Endothelial cell of umbilical vein (primary cell): Measurements from ENCODE around the gene APOC3. TPM values are rescaled to one million over a fixed set of nuclear protein-coding genes. Genes with fewer than 3 reads are reported as not detected.

Source experiments
- BruUV-seq: library from RNA; stranded (reverse); fragments of 400-500 nt; replicated peaks from 2 replicates; lab custom pipeline; 2021; lab: Mats Ljungman, UMichigan
- CTCF ChIA-PET: fragments of 300-600, 350-600 bp; sonication (Branson Sonifier 250); formaldehyde crosslinking; loops from one replicate; lab custom pipeline; 2021; ENCODE audit warnings: antibody characterized with exemption, inconsistent platforms; lab: Charles Lee
- POLR2A ChIA-PET: fragments of 300-600, 350-600 bp; sonication (Branson Sonifier 250); formaldehyde crosslinking; loops from one replicate; lab custom pipeline; 2021; ENCODE audit warnings: antibody characterized with exemption, inconsistent platforms; lab: Charles Lee
- DNase-seq: peaks from one replicate; pipeline ENCODE4 v3.0.0-alpha.2; 2011; ENCODE audit warnings: low read depth, low spot score
- FAIRE-seq: peaks from 2 replicates; lab custom pipeline; 2011; peaks lifted over from hg19 to GRCh38; lab: Jason Lieb, UNC
- H2AFZ ChIP-seq: 2 replicates; pipeline ENCODE4 v1.6.0; 2012; ENCODE audit warnings: low read depth, low read length, control low read depth, inconsistent platforms
- H3K27ac ChIP-seq: 2 replicates; pipeline ENCODE4 v1.5.1; 2011; ENCODE audit warnings: low read depth, mild to moderate bottlenecking, control low read depth, low read length, moderate library complexity; ENCODE audit not compliant: insufficient read depth
- H3K27me3 ChIP-seq, 2 experiments: 2 replicates each; pipeline versions ENCODE4 v1.6.0 to v1.6.1; 2011; ENCODE audit warnings: low read length in 2 of 2, mixed read lengths in 1 of 2; ENCODE audit not compliant: control insufficient read depth in 2 of 2, insufficient read depth in 2 of 2
- H3K36me3 ChIP-seq, 2 experiments: 2 replicates in 1 of 2; 3 replicates in 1 of 2; pipeline ENCODE4 v1.5.1; 2011; ENCODE audit warnings: low read length in 2 of 2, mild to moderate bottlenecking in 1 of 2, moderate library complexity in 1 of 2; ENCODE audit not compliant: control insufficient read depth in 2 of 2, insufficient read depth in 2 of 2; ENCODE audit errors: extremely low read depth in 1 of 2
- H3K4me1 ChIP-seq: 3 replicates; pipeline ENCODE4 v1.5.1; 2011; ENCODE audit warnings: mild to moderate bottlenecking, low read length; ENCODE audit not compliant: control insufficient read depth, insufficient read depth; ENCODE audit errors: extremely low read depth
- H3K4me2 ChIP-seq: 2 replicates; pipeline ENCODE4 v1.6.1; 2011; ENCODE audit warnings: low read length, control low read depth, mixed read lengths; ENCODE audit not compliant: insufficient read depth
- H3K4me3 ChIP-seq, 3 experiments: fragments of 200-600 bp in 1 of 3; sonication (generic), shearing (Covaris generic) in 1 of 3; replicated peaks in 1 of 3; 2 replicates each; pipeline ENCODE4 v1.5.1; 2011 to 2016; ENCODE audit warnings: control low read depth in 3 of 3, low read length in 3 of 3, mild to moderate bottlenecking in 2 of 3, inconsistent platforms in 1 of 3, low read depth in 1 of 3, moderate library complexity in 1 of 3; ENCODE audit not compliant: insufficient read depth in 1 of 3
- H3K79me2 ChIP-seq: 2 replicates; pipeline ENCODE4 v1.6.0; 2012; ENCODE audit warnings: low read length, inconsistent platforms; ENCODE audit not compliant: control insufficient read depth, insufficient read depth
- H3K9ac ChIP-seq: replicated peaks from 2 replicates; pipeline ENCODE3; 2011; ENCODE audit warnings: low read length, control low read depth; ENCODE audit not compliant: insufficient read depth; ENCODE audit errors: extremely low read depth
- H3K9me1 ChIP-seq: replicated peaks from 3 replicates; pipeline ENCODE4 v1.6.0; 2011; ENCODE audit warnings: mild to moderate bottlenecking, low read length; ENCODE audit not compliant: control insufficient read depth, insufficient read depth; ENCODE audit errors: extremely low read depth
- H3K9me3 ChIP-seq: replicated peaks from 2 replicates; pipeline ENCODE4 v1.5.1; 2012; ENCODE audit warnings: low read length, inconsistent platforms; ENCODE audit not compliant: control insufficient read depth, insufficient read depth
- H4K20me1 ChIP-seq: replicated peaks from 2 replicates; pipeline ENCODE3; 2011; ENCODE audit warnings: mild to moderate bottlenecking, low read length; ENCODE audit not compliant: control insufficient read depth, insufficient read depth; ENCODE audit errors: extremely low read depth
- CTCF ChIP-seq, 2 donors: IDR thresholded peaks; 1 replicate in 1 of 2; 2 replicates in 1 of 2; pipeline ENCODE4 v1.5.1; 2011; ENCODE audit warnings: low read length in 2 of 2, mild to moderate bottlenecking in 2 of 2, moderate library complexity in 2 of 2, control low read depth in 1 of 2, inconsistent platforms in 1 of 2, low read depth in 1 of 2; ENCODE audit not compliant: insufficient read depth in 1 of 2; ENCODE audit errors: extremely low read depth in 1 of 2
- EZH2 ChIP-seq: IDR thresholded peaks from 2 replicates; pipeline ENCODE4 v1.6.1; 2012; ENCODE audit warnings: borderline replicate concordance, low read depth, mild to moderate bottlenecking, moderate library complexity, low read length, inconsistent platforms; ENCODE audit not compliant: severe bottlenecking
- FOS ChIP-seq: IDR thresholded peaks from 2 replicates; pipeline ENCODE4 v1.6.1; 2011; ENCODE audit warnings: mild to moderate bottlenecking, low read length, moderate library complexity, borderline replicate concordance; ENCODE audit not compliant: insufficient read depth
- GATA2 ChIP-seq: IDR thresholded peaks from 2 replicates; pipeline ENCODE4 v1.7.0; 2011; ENCODE audit warnings: low read depth, mild to moderate bottlenecking, moderate library complexity, mixed read lengths, low read length; ENCODE audit not compliant: insufficient read length, insufficient read depth
- JUN ChIP-seq: IDR thresholded peaks from 2 replicates; pipeline ENCODE4 v1.6.1; 2011; ENCODE audit warnings: borderline replicate concordance, low read depth; ENCODE audit not compliant: insufficient read length, insufficient read depth
- MYC ChIP-seq: IDR thresholded peaks from one replicate; pipeline ENCODE4 v1.6.1; 2011; ENCODE audit warnings: mild to moderate bottlenecking, low read depth, low read length
- POLR2A ChIP-seq: IDR thresholded peaks from 2 replicates; pipeline ENCODE4 v1.6.1; 2012; ENCODE audit warnings: low read depth, mild to moderate bottlenecking, control low read depth, low read length
- POLR2AphosphoS5 ChIP-seq: IDR thresholded peaks from 2 replicates; pipeline ENCODE4 v1.6.1; 2012; ENCODE audit warnings: low read depth, mild to moderate bottlenecking, control low read depth, low read length, moderate library complexity; ENCODE audit not compliant: insufficient read depth
- dilution Hi-C: fragments of 300-500 bp; cut with MboI; formaldehyde crosslinking; loops from one replicate; pipeline ENCODE4 v1.15.0; 2019; ENCODE audit warnings: low sequenced_read_pairs; ENCODE audit not compliant: extremely low pct_ligation_motif_present
- intact Hi-C: fragments of 100-400 bp; cut with micrococcal nuclease; formaldehyde crosslinking; loops from one replicate; pipeline ENCODE4 v1.10.0; 2022
- polyA plus RNA-seq, 4 experiments: library from polyadenylated mRNA; depleted of rRNA in 3 of 4; stranded (reverse) in 3 of 4; unstranded in 1 of 4; fragments of >200 nt; gene quantifications; 2 replicates each; pipeline versions ENCODE4 v1.2.1 to v1.2.3, GENCODE V29; 2011 to 2012; ENCODE audit warnings: missing spikeins in 1 of 4
- total RNA-seq: library from RNA; stranded (reverse); gene quantifications from 2 replicates; pipeline ENCODE4 v1.2.3, GENCODE V29; 2021
- TF ChIP-seq, protein P1 (sequence below): IDR thresholded peaks from 2 replicates; pipeline ENCODE4 v1.6.1; 2011; ENCODE audit not compliant: insufficient read depth, insufficient read length

APOC3 gene
- total and polyA plus RNA-seq, 2 donors (not counting 3 experiments of a cell fraction or from before 2014, with no cell fraction given) = not detected

- no peaks in the 10 kb centered on the region for H3K9me3 ChIP-seq
- DNase-seq (no peak), FAIRE-seq (no peak)
- H3K4me1 ChIP-seq = peaks cover 13% of the 10 kb centered on the region
- peak overlapping the region; percentile 88 for H3K9ac ChIP-seq
- intact Hi-C loops (loop anchor here (5.0 kb wide), 1 partner anchor 540 kb away; the partner anchor contains the start of gene CEP164), dilution Hi-C loops (no loop called here)
- TF ChIP-seq GATA2 = no peak
- TF ChIP-seq POLR2AphosphoS5 = no peak
- TF ChIP-seq FOS = no peak
- TF ChIP-seq JUN = no peak
- TF ChIP-seq POLR2A = no peak
- TF ChIP-seq MYC = no peak
- TF ChIP-seq CTCF (IDR thresholded peaks at IDR 0.05; ENCODE audit: extremely low read depth in 1 of 2, insufficient read depth in 1 of 2, low read depth in 1 of 2, low read length in 2 of 2) = no peak
- no peak for TF ChIP-seq EZH2
- TF ChIP-seq, protein P1, sequence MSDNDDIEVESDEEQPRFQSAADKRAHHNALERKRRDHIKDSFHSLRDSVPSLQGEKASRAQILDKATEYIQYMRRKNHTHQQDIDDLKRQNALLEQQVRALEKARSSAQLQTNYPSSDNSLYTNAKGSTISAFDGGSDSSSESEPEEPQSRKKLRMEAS = no peak
- ChIA-PET CTCF (interaction anchor here (1.0 to 6.2 kb wide), 8 partner anchors 13 to 440 kb away, joined by 3 to 210 read pairs (median 4); no protein-coding TSS in a partner anchor), POLR2A (interaction anchor here (0.5 to 1.4 kb wide), 4 partner anchors 69 to 414 kb away, joined by 3 to 8 read pairs (median 3); partner anchors contain the start of gene SIK3)
- H3K79me2 ChIP-seq = peaks cover 15% of the 10 kb centered on the region
- no TSS peak for BruUV-seq
- H3K9me1 ChIP-seq = no peaks in the 10 kb centered on the region
- H3K27me3 ChIP-seq = no peaks in the 10 kb centered on the region
- no peaks in the 10 kb centered on the region for H4K20me1 ChIP-seq
- peak overlapping the region; percentile 63 for H3K4me2 ChIP-seq
- peak overlapping the region; percentile 92 for H2AFZ ChIP-seq
- H3K36me3 ChIP-seq = peaks cover 21 to 28% of the 10 kb centered on the region in 2 experiments
- H3K4me3 ChIP-seq = peak overlapping the region; percentile 76 to 92 (median 88)
- H3K27ac ChIP-seq = peak overlapping the region; percentile 40
Measured at GRCh38 chr11:116787436-116787785, 42.3 kb upstream of the APOC3 start.
